GM23338 (cell line): Measurements from ENCODE around the gene RTN4RL1. TPM values are rescaled to one million over a fixed set of nuclear protein-coding genes. Genes with fewer than 3 reads are reported as not detected.
"Not testable (repeated sequence)": the region's sequence is repeated elsewhere in the genome, so short reads cannot be mapped to it uniquely, and the experiment has no call there.

Experiments used
- ATAC-seq: fragments of 200-7000 bp; cut with Tn5 transposase; 3 replicates; pipeline ENCODE4 v1.9.1; 2020
- DNase-seq: peaks from one replicate; pipeline ENCODE4 v3.0.0-alpha.2; 2015; ENCODE audit warnings: low spot score
- H2AFZ ChIP-seq: fragments of 200-600 bp; sonication (generic); 2 replicates; pipeline ENCODE4 v1.8.0; 2016; ENCODE audit warnings: antibody characterized with exemption, mild to moderate bottlenecking, moderate library complexity
- H3F3A ChIP-seq: fragments of 200-600 bp; sonication (generic); replicated peaks from 2 replicates; pipeline ENCODE4 v1.8.0; 2017; ENCODE audit warnings: antibody characterized with exemption, mixed run types, low read depth
- H3K27ac ChIP-seq: fragments of 200-600 bp; sonication (generic); 2 replicates; pipeline ENCODE4 v1.6.1; 2016; ENCODE audit warnings: low read depth
- H3K27me3 ChIP-seq: fragments of 200-600 bp; sonication (generic); 2 replicates; pipeline ENCODE4 v1.8.0; 2016; ENCODE audit warnings: mild to moderate bottlenecking, mixed run types, moderate library complexity; ENCODE audit not compliant: insufficient read depth
- H3K36me3 ChIP-seq: fragments of 200-600 bp; sonication (generic); 2 replicates; pipeline ENCODE4 v1.8.0; 2016; ENCODE audit warnings: mild to moderate bottlenecking; ENCODE audit not compliant: insufficient read depth
- H3K4me1 ChIP-seq: fragments of 200-600 bp; sonication (generic); 2 replicates; pipeline ENCODE4 v1.8.0; 2016; ENCODE audit warnings: mild to moderate bottlenecking, moderate library complexity; ENCODE audit not compliant: insufficient read depth
- H3K4me2 ChIP-seq: fragments of 200-600 bp; sonication (generic); 2 replicates; pipeline ENCODE4 v1.7.1; 2017; ENCODE audit warnings: mixed run types
- H3K4me3 ChIP-seq: fragments of 200-600 bp; sonication (generic); 2 replicates; pipeline ENCODE4 v1.6.1; 2016; ENCODE audit warnings: mixed run types
- H3K79me2 ChIP-seq: fragments of 200-600 bp; sonication (generic); replicated peaks from 2 replicates; pipeline ENCODE4 v1.8.0; 2017; ENCODE audit warnings: mild to moderate bottlenecking; ENCODE audit not compliant: insufficient read depth
- H3K9me2 ChIP-seq: fragments of 200-600 bp; sonication (generic); 2 replicates; pipeline ENCODE4 v1.8.0; 2017; ENCODE audit not compliant: insufficient read depth
- H4K20me1 ChIP-seq: fragments of 200-600 bp; sonication (generic); replicated peaks from 2 replicates; pipeline ENCODE4 v1.8.0; 2017; ENCODE audit warnings: mild to moderate bottlenecking; ENCODE audit not compliant: insufficient read depth
- H3K27ac Mint-ChIP-seq: 2 replicates; pipeline ENCODE4 v1.8.0; 2020; ENCODE audit warnings: inconsistent platforms, mild to moderate bottlenecking, moderate library complexity, mixed read lengths
- H3K27me3 Mint-ChIP-seq: 3 replicates; pipeline ENCODE4 v1.8.0; 2022; ENCODE audit warnings: low read depth, mild to moderate bottlenecking, moderate library complexity, mixed read lengths, inconsistent platforms; ENCODE audit not compliant: insufficient read depth, poor library complexity
- H3K36me3 Mint-ChIP-seq: 3 replicates; pipeline ENCODE4 v1.8.0; 2021; ENCODE audit warnings: low read depth, mild to moderate bottlenecking, inconsistent platforms, moderate library complexity, mixed read lengths
- H3K4me1 Mint-ChIP-seq: 3 replicates; pipeline ENCODE4 v1.8.0; 2020; ENCODE audit warnings: mild to moderate bottlenecking, inconsistent platforms, mixed read lengths
- H3K4me3 Mint-ChIP-seq: 3 replicates; pipeline ENCODE4 v1.8.0; 2021; ENCODE audit warnings: moderate library complexity, mild to moderate bottlenecking, inconsistent platforms, mixed read lengths
- H3K9me3 Mint-ChIP-seq: 3 replicates; pipeline ENCODE4 v1.8.0; 2020; ENCODE audit warnings: moderate library complexity, mild to moderate bottlenecking, inconsistent platforms, mixed read lengths
- EZH2 ChIP-seq: fragments of 200-600 bp; sonication (generic); IDR thresholded peaks from one replicate; pipeline ENCODE4 v1.8.0; 2017; ENCODE audit warnings: antibody characterized with exemption, mild to moderate bottlenecking, low read depth; ENCODE audit not compliant: unreplicated experiment
- JUNB ChIP-seq: IDR thresholded peaks from one replicate; pipeline ENCODE4 v1.6.1; 2016; ENCODE audit warnings: antibody characterized with exemption; ENCODE audit not compliant: unreplicated experiment
- NANOG ChIP-seq: IDR thresholded peaks from 2 replicates; pipeline ENCODE4 v1.6.1; 2016; ENCODE audit warnings: antibody characterized with exemption, borderline replicate concordance
- REST ChIP-seq: IDR thresholded peaks from one replicate; pipeline ENCODE4 v1.6.1; 2018; ENCODE audit warnings: antibody characterized with exemption; ENCODE audit not compliant: unreplicated experiment
- STAT1 ChIP-seq: IDR thresholded peaks from one replicate; pipeline ENCODE4 v1.6.1; 2016; ENCODE audit warnings: antibody characterized with exemption; ENCODE audit not compliant: unreplicated experiment
- ZNF331 ChIP-seq: fragments of 250-450 bp; sonication (Bioruptor Pico); IDR thresholded peaks from 2 replicates; pipeline ENCODE4 v1.5.0; 2020; ENCODE audit warnings: low read depth, mild to moderate bottlenecking, moderate library complexity
- polyA plus RNA-seq: library from polyadenylated mRNA; unstranded; fragments of >200 nt; fragmentation: Nextera tagmentation; extraction: Ambion mirVana; gene quantifications from 2 replicates; pipeline ENCODE4 v1.2.1, GENCODE V29; 2016
- total RNA-seq: library from RNA; depleted of rRNA; stranded (reverse); fragments of >200 nt; shearing (Covaris generic); gene quantifications from 2 replicates; pipeline ENCODE4 v1.2.3, GENCODE V29; 2014
- TF ChIP-seq, protein P1 (sequence below), 2 experiments: fragments of 200-600 bp in 1 of 2; sonication (generic) in 1 of 2; conservative IDR thresholded peaks; 2 replicates each; pipeline versions ENCODE4 v1.5.1 to v1.6.1; 2016 to 2017; ENCODE audit warnings: antibody characterized with exemption in 2 of 2, low read depth in 2 of 2, mild to moderate bottlenecking in 2 of 2, moderate library complexity in 1 of 2
- TF ChIP-seq, protein P2 (sequence below): fragments of 250-450 bp; sonication (Bioruptor Pico); IDR thresholded peaks from 2 replicates; pipeline ENCODE4 v1.5.0; 2020; ENCODE audit warnings: mild to moderate bottlenecking, moderate library complexity

The RTN4RL1 gene
- total and polyA plus RNA-seq, 2 experiments from 2014 or later: 0.17 TPM; not detected in 1

GRCh38 chr17:1985093-1985492 lies 40.0 kb downstream of the RTN4RL1 start (continued):
- TF ChIP-seq, protein P1, sequence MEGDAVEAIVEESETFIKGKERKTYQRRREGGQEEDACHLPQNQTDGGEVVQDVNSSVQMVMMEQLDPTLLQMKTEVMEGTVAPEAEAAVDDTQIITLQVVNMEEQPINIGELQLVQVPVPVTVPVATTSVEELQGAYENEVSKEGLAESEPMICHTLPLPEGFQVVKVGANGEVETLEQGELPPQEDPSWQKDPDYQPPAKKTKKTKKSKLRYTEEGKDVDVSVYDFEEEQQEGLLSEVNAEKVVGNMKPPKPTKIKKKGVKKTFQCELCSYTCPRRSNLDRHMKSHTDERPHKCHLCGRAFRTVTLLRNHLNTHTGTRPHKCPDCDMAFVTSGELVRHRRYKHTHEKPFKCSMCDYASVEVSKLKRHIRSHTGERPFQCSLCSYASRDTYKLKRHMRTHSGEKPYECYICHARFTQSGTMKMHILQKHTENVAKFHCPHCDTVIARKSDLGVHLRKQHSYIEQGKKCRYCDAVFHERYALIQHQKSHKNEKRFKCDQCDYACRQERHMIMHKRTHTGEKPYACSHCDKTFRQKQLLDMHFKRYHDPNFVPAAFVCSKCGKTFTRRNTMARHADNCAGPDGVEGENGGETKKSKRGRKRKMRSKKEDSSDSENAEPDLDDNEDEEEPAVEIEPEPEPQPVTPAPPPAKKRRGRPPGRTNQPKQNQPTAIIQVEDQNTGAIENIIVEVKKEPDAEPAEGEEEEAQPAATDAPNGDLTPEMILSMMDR (conservative IDR thresholded peaks at IDR 0.05; ENCODE audit: low read depth in 2 of 2): no peak
- TF ChIP-seq STAT1: no peak
- no peak for TF ChIP-seq EZH2
- TF ChIP-seq NANOG: no peak
- no peak for TF ChIP-seq REST
- no peak for TF ChIP-seq JUNB
- TF ChIP-seq ZNF331 (CRISPR knock-in tag): no peak

DNA sequence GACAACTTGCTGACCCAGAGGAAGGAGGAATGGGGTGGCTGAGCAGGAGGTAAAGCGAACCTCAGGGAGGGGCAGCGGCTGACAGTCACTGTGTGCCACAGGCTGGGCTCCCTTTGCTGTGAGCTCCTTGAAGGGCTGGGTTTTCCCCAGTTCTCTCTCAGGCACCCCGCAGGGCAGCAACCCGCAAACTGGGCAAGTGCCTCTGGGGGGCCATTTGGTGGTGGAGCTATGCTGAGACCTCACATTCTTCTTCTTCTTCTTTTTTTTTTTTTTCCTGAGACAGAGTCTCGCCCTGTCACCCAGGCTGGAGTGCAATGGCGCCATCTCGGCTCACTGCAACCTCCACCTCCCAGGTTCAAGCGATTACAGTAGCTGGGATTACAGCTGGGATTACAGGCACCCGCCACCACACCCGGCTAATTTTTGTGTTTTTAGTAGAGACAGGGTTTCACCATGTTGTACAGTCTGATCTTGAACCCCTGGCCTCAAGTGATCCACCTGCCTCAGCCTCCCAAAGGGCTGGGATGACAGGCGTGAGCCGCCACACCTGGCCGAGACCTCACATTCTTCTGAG lies 42.3 kb downstream of the RTN4RL1 start:
- H3K9me2 ChIP-seq: not testable (repeated sequence)

GRCh38 chr17:1980665-1981250 lies 44.4 kb downstream of the RTN4RL1 start:
- H3K27ac Mint-ChIP-seq: no peak overlapping the region
- peaks cover 9% of the 10 kb centered on the region; the same call in 2 of the 3 replicates for H3K4me1 Mint-ChIP-seq
- H3K4me3 Mint-ChIP-seq: no peak overlapping the region
- Histone ChIP-seq H2AFZ (no peak overlapping the region), H3K4me1 (no peaks in the 10 kb centered on the region), H4K20me1 (no peaks in the 10 kb centered on the region), H3K79me2 (no peaks in the 10 kb centered on the region), H3K36me3 (no peaks in the 10 kb centered on the region), H3K27me3 (peaks cover 27% of the 10 kb centered on the region), H3K4me2 (no peak overlapping the region), H3K27ac (no peak overlapping the region), H3K4me3 (no peak overlapping the region), H3F3A (no peaks in the 10 kb centered on the region), H3K9me2 (no peaks in the 10 kb centered on the region)
- ATAC-seq (no peak), DNase-seq (no peak)
- no peaks in the 10 kb centered on the region for H3K36me3 Mint-ChIP-seq
- no peaks in the 10 kb centered on the region for H3K9me3 Mint-ChIP-seq
- H3K27me3 Mint-ChIP-seq: peaks cover 19% of the 10 kb centered on the region
- no peak for TF ChIP-seq JUNB
- TF ChIP-seq, protein P2, sequence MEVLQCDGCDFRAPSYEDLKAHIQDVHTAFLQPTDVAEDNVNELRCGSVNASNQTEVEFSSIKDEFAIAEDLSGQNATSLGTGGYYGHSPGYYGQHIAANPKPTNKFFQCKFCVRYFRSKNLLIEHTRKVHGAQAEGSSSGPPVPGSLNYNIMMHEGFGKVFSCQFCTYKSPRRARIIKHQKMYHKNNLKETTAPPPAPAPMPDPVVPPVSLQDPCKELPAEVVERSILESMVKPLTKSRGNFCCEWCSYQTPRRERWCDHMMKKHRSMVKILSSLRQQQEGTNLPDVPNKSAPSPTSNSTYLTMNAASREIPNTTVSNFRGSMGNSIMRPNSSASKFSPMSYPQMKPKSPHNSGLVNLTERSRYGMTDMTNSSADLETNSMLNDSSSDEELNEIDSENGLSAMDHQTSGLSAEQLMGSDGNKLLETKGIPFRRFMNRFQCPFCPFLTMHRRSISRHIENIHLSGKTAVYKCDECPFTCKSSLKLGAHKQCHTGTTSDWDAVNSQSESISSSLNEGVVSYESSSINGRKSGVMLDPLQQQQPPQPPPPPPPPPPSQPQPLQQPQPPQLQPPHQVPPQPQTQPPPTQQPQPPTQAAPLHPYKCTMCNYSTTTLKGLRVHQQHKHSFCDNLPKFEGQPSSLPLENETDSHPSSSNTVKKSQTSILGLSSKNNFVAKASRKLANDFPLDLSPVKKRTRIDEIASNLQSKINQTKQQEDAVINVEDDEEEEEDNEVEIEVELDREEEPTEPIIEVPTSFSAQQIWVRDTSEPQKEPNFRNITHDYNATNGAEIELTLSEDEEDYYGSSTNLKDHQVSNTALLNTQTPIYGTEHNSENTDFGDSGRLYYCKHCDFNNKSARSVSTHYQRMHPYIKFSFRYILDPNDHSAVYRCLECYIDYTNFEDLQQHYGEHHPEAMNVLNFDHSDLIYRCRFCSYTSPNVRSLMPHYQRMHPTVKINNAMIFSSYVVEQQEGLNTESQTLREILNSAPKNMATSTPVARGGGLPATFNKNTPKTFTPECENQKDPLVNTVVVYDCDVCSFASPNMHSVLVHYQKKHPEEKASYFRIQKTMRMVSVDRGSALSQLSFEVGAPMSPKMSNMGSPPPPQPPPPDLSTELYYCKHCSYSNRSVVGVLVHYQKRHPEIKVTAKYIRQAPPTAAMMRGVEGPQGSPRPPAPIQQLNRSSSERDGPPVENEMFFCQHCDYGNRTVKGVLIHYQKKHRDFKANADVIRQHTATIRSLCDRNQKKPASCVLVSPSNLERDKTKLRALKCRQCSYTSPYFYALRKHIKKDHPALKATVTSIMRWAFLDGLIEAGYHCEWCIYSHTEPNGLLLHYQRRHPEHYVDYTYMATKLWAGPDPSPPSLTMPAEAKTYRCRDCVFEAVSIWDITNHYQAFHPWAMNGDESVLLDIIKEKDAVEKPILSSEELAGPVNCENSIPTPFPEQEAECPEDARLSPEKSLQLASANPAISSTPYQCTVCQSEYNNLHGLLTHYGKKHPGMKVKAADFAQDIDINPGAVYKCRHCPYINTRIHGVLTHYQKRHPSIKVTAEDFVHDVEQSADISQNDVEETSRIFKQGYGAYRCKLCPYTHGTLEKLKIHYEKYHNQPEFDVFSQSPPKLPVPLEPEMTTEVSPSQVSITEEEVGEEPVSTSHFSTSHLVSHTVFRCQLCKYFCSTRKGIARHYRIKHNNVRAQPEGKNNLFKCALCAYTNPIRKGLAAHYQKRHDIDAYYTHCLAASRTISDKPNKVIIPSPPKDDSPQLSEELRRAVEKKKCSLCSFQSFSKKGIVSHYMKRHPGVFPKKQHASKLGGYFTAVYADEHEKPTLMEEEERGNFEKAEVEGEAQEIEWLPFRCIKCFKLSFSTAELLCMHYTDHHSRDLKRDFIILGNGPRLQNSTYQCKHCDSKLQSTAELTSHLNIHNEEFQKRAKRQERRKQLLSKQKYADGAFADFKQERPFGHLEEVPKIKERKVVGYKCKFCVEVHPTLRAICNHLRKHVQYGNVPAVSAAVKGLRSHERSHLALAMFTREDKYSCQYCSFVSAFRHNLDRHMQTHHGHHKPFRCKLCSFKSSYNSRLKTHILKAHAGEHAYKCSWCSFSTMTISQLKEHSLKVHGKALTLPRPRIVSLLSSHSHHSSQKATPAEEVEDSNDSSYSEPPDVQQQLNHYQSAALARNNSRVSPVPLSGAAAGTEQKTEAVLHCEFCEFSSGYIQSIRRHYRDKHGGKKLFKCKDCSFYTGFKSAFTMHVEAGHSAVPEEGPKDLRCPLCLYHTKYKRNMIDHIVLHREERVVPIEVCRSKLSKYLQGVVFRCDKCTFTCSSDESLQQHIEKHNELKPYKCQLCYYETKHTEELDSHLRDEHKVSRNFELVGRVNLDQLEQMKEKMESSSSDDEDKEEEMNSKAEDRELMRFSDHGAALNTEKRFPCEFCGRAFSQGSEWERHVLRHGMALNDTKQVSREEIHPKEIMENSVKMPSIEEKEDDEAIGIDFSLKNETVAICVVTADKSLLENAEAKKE (CRISPR knock-in tag): no peak

More for the DNA sequence above, 42.3 kb downstream of the RTN4RL1 start:
- H2AFZ ChIP-seq: 0 out of 2 replicates have a peak overlapping the region, but pooled peaks have one; percentile 32
- peaks cover 13% of the 10 kb centered on the region for H3K27me3 ChIP-seq
- H3K27me3 Mint-ChIP-seq: peaks cover 16% of the 10 kb centered on the region
- H3K36me3 ChIP-seq, H3K27ac ChIP-seq, H4K20me1 ChIP-seq, H3K4me1 Mint-ChIP-seq, H3K79me2 ChIP-seq, H3K4me3 Mint-ChIP-seq, H3K4me3 ChIP-seq, H3K4me2 ChIP-seq, H3K4me1 ChIP-seq, H3K27ac Mint-ChIP-seq, H3F3A ChIP-seq, H3K36me3 Mint-ChIP-seq, H3K9me3 Mint-ChIP-seq: not testable (repeated sequence)
- DNase-seq (peak; percentile 30), ATAC-seq (peak; percentile 36)
